Lower leg skin (tissue), 3 donors: ENCODE results near the gene P2RY2.

Experiments
- CTCF ChIP-seq, 3 donors: fragments of 450-650 bp; IDR thresholded peaks; one replicate each; pipeline ENCODE4 v1.5.1; 2016; ENCODE audit warnings: antibody characterized with exemption in 3 of 3, mild to moderate bottlenecking in 3 of 3, moderate library complexity in 2 of 3
- POLR2A ChIP-seq, 2 donors: fragments of 450-650 bp; IDR thresholded peaks; one replicate each; pipeline ENCODE4 v1.6.1; 2016 to 2017; ENCODE audit warnings: antibody characterized with exemption in 2 of 2, mild to moderate bottlenecking in 1 of 2, moderate library complexity in 1 of 2

DNA sequence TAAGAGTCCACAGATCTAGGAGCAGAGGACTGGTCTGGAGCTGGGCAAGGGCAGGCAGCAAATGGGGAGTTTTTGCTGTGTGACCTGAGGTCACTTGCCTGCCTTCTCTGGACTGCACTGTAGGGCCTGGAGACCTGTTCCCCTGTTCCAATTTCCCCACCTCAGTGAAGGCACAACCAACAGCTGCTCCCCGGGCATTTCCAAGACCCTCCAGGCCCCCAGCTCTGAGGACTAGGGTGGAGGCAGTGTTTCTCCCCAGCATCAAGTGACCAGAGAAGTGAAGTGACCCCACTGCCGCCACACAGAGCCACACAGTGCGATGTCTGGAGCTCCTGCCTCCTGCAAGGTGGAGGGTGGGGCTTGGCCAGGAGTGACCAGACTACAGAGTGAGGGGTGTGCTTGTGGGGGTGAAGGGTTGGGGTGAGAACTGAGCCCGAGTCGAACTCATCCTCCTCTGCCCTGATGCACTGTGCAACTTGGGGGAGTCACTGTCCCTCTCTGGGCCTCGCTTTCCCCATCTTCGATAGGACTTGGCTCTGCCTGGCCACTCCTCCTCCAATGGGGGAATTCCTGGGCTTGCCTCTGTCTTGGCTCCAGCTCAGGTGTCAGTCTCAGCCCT, 21.6 kb downstream of the P2RY2 start:
- TF ChIP-seq POLR2A (IDR thresholded peaks at IDR 0.05): no peak
- TF ChIP-seq CTCF (IDR thresholded peaks at IDR 0.05): no peak
